Activated T-cell treated with anti-CD3 and anti-CD28 coated beads for 48 hours (primary cell): ENCODE measurements around the gene UGT1A6.
"Not testable (repeated sequence)": the region's sequence is repeated elsewhere in the genome, so short reads cannot be mapped to it uniquely, and the experiment has no call there.

Source experiments
- DNase-seq: peaks from one replicate; pipeline ENCODE4 v3.0.0-alpha.2; 2020; ENCODE audit warnings: low read depth

UGT1A6 gene

DNA sequence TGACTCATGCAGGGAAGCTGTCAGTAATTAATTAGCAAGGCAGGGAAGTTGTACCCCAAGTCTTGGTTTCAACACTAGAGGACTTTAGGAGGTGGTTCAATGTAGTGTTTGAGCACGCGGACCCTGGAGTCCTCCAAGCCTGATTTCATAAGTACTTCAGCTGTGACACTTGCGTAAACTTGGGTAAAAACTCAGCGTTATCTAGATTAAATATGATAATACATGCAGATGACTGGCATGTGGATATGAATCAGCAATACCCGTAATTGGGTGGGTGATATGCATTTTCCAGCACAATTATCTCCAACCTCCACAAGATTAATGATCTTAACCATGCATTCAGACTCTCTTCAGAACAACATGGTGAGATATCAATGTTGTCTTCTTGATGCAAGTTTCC, 5.8 kb upstream of the UGT1A6 start:
- DNase-seq, result no peak

DNA sequence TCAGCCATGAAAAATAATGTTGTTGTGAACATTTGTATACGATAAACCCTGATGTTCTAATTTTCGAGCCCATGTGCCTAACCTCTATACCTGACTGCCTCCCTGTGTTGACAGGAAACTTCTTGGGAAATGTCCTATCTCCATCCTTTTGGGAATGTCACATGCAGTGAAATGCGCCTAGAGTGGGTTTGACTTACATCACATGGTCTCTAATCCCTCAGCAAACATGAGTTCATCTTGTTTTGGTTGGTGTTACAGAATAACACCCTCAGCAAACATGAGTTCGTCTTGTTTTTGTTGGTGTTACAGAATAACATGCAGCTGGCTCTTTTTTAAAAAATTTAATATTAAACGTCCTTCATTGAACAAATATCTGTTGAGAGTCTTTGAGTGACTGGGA, 4.3 kb upstream of the UGT1A6 start:
- no peak for DNase-seq

DNA sequence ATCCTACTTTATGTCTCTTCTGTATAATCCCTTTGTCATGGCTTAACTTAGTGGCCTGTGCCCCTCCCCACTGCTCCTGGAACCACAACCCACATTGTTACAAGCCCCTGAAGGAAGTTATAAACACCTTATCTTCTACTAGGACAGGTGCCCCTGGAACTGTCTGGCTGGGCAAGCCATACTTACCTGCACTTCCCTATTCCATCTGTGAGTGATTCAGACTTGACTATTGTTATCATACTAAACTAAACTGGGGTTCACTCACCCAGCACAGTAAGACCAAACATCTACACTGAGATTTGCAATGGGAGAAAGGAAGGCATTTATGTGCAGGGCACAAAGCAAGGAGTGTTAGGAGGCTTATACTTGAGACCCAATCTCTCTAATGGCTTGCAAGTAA, 3.7 kb upstream of the UGT1A6 start:
- no peak for DNase-seq

DNA sequence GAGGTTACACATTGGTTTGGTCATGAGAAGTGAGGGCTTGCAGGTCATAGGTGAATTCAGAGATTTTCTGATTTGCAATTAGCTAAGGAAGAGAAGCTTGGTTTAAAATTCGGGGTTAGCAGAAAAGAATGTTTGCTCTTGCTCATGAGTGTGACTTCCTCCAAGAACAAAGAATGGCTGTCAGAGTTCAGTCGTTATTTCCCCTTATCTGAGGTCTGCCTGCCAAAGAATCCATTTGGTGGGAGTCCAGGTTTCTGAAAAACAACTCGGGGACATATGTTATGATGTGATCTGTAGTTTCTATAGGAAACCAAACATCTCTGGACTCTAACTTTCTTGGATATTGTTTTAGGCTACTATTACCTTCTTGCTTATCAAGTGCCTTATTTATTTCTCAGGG, 3.2 kb upstream of the UGT1A6 start:
- DNase-seq, result no peak

DNA sequence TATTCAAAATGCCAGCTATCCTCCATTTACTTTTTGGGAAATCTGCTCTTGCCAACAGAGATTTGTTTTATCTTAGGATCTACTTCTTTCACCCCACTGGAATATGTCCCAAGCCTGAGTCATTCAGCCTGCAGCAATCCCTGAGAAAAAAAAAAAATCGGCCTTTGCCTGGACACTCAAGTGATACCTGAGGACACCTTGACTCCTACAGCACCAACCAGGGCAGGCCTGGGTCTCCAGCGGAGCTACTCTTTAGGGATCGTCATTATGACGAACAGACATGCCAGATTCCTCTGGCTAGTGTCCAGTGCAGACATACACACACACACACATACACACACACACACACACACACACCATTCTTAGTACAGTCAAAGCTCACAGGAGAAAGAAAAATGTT, 2.2 kb upstream of the UGT1A6 start:
- DNase-seq, result no peak

DNA sequence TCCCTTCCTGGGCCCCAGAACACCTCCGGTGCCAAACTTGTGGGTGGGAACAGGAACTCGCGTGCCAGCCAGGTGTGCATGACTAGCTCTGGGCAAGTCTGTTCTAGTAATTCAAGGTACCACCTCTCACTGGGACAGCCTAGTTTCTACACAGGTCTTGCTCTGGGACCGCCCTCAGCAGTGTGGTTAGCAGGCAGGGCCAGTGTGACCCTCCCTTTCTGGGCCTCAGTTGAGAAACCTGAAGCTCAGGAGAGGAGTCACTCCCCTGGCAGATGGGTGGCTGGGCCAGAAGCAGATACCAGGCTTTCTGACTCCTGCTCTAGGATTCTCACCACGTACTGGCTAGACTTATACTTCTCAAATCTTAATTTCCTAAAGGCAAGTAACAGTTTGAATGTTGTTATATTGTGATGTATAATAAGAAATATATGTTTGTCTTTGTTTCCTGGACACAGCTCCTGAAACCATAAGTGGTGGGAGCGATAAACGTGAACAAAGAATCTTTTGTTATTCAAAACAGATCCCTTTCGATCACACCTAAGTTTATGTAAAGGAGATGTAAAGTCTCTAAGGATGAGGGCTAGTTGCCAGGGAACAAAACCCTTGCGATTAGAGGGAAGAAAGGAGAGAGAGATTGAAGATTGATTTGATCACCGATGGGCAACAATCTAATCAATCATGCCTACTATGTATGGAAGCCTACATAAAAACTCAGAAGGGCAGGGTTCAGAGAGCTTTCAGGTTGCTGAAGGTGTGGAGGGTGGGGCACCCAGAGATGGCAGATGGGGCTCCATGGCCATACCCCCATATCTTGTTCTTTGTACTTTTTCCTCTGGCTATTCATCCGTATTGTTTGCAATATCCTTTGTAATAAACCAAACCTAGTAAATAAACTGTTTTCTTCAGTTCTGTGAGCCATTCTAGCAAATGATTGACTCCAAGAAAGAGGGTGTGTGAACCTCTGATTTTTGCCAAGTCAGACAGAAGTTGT, 952 bp upstream of the UGT1A6 start:
- no peak for DNase-seq

DNA sequence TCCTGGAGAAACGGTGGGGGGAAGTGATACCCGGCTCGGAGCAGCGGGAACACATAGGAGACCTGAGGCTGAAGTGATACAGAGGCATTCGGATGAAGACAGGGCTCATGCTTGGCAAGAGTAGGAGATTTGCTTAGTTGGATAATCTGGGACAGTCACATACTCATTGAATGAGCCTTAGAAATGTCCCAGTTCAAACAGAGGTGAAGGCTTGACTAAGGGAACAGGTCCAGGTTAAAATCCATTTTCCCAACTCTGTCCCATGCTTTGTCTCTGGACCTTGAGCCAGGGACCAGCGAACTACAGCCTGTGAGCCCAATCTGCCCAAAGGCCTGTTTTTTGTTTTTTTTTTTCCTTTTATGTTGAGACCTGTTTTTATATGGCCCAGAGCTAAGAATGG, 1.3 kb downstream of the UGT1A6 start:
- DNase-seq, result no peak

DNA sequence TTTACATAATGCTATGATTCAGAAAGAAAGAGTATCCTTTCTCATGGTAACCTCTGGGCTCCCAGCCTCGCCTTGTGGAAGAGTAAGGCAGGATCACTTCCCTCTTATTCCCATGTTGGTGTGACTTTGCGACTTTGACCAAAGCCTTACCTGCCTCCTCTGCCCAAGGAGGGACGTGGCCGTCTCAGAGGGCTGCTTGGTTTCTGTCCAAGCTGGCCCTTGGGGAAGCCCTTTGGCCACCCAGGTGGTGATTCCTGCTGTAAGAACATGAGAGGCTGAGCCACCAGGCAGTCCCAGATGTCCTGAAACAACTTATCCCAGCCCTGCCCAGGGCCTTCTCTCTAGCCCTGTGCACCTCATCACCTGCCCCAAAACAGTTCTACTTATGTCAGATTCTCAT, 6.0 kb downstream of the UGT1A6 start:
- DNase-seq, result no peak

DNA sequence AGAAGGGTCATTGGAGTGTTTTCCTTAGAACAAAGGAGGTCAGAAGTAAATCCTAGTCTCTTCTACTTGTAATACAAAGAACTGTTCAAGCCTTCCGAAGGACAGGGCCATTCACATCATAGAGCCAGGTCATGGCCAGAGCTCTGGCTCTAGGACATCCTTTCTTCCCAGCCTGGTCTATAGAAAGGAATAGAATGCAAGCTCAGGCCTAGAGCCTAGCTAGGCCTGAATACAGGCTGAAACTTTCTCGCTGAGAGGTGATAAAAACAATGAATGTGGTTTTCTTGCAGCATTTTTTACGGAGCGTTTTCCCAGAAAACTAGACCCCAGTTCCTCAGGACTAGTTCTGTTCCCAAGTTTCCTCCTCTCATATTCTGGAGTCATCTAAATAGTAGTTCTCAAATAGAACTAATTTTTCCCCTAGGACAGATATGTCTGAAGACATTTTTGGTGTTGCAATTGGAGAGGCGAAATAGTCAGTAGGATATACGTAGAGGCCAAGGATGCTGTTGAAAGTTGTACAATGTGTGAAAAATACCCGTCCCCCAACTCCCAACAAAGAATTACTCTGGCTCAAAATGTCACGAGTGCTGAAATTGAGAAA, 6.8 kb downstream of the UGT1A6 start:
- DNase-seq, result no peak

DNA sequence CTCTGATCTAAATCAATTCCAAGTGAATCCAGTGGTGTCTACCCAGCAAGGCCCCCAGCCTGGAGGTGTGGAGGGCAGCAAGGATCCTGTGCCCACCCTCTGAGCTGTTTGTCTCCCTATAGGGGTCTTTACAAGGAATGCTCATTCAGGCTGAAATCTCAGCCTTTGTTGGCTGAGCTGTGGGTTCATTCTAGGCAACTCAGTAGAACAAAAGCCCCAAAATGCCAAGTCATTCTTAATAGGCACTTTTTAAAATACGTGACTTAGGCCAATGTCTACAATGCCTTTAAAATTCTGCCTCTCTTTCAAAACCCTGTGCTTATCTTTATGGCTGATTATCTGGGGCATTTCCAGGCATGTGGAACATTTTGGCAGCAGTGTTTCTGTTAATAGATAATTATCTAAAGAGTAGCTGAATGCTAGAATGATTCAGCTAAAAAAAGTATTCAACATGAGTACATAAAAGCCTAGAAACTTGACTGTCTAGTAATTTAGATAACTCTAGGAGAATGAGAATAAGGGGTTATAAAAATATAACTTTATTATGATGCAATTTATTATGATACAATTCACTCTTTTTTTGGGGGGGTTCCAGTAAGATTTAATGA, 7.4 kb downstream of the UGT1A6 start:
- no peak for DNase-seq

DNA sequence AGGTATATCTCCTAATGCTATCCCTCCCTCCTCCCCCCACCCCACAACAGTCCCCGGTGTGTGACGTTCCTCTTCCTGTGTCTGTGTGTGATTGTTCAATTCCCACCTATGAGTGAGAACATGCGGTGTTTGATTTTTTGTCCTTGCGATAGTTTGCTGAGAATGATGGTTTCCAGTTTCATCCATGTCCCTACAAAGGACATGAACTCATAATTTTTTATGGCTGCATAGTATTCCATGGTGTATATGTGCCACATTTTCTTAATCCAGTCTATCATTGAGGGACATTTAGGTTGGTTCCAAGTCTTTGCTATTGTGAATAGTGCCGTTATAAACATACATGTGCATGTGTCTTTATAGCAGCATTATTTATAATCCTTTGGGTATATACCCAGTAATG, 8.2 kb downstream of the UGT1A6 start:
- not testable (repeated sequence) for DNase-seq

DNA sequence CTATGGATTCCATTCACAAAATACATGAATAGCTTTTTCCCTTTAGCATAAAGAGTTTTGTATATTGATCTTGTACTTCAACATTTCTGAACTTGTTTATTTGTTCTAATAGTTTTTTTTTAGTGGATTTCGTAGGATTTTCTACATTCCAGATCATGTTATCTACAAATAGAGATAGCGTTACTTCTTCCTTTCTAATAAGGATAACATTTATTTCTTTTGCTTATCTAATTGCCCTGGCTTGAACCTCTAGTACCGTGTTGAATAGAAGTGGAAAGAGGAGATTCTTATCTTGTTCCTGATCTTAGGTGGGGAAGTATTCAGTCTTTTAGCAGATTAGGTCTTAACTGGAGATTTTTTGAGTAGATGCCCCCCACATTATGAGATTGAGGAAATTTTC, 9.5 kb downstream of the UGT1A6 start:
- DNase-seq, result no peak

DNA sequence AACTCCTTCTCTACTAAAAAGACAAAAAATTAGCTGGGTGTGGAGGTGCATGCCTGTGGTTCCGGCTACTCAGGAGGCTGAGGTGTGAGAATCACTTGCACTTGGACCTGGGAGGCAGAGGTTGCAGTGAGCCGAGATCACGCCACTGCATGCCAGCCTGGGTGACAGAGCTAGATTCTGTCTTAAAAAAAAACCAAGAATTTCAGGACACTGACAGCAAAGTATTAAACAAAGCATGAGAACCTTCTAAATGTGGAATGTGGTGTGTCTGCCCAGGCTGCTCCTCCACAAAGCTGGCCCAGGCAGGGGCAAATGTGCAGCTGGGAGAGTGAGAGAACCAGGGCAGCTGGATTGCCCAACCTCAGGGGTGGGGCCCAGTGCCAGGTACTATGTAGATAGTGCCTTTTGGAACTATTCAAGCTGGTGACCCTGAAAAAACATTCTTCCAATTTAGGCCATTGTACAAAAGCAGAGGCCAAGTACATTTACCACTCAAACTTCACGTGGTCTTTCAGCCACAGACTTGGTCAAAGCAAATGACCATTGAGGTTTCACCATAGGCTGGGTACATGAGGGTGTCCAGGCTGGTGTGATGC, 13.3 kb downstream of the UGT1A6 start:
- DNase-seq, result no peak

DNA sequence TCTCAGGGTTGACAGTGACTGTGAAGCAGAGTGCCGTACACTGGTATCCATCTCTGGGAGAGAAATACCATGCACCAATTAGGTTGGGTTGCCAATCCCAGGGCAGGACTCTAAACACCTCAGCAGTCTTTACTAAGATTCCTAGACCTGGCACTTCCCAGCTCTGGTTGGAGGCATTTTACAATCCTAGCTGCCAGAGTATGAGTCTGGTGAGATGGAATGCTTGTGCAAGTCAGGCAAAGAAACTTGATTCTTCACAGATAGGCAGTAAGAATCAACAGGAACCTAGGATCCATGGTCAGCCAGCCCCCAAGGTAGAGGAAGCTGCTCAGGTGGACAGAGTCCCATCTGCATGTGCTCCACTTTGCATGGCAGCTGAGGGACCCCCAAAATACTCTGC, 14.0 kb downstream of the UGT1A6 start:
- no peak for DNase-seq

DNA sequence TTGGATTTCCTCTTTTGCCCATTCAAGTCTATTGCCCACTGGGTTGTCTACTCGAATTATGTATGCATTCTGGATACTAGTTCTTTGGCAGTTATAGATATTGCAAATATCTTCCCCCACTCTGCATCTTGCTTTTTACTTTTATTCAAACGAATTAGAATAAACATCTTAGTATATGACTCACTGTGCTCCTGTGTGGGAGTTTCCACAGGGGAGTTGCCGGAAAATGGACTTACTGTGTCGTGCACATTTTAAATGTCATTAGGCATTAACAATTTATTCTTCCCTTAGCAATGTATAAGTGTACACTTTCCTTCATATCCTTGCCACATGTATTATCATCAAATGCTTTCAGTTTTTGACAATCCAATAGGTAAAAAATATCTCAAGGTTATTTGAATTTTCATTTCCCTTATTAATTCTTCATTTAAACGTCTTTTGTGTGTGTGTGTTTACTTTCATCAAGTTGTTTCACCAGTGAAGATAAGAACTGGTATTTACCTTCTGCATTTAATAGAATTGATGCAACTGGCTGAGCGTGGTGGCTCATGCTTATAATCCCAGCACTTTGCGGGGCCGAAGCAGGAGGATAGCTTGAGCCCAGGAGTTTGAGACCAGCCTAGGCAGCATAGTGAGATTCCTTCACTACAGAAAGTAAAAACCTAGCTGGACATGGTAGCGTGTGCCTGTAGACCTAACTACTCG, 15.4 kb downstream of the UGT1A6 start:
- DNase-seq, result no peak

DNA sequence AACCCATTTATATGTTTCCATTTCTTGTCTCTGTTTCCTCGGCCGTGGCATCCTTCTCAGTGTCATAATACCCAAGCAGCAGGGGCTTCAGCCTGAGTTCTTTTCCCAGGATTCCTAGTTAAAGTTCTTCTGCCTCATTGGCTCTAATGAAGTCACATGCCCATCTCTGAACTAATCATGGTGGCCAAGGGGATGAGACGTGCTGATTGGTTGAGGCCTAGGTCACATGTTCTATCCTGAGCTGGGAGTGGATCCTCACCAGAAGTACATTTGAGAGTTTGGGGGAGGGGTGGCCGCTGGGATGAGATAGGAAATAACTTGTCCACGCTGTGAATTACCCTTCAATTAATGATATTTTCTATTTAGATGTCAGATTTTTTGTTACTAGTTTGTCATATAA, 16.3 kb downstream of the UGT1A6 start:
- DNase-seq, result no peak

DNA sequence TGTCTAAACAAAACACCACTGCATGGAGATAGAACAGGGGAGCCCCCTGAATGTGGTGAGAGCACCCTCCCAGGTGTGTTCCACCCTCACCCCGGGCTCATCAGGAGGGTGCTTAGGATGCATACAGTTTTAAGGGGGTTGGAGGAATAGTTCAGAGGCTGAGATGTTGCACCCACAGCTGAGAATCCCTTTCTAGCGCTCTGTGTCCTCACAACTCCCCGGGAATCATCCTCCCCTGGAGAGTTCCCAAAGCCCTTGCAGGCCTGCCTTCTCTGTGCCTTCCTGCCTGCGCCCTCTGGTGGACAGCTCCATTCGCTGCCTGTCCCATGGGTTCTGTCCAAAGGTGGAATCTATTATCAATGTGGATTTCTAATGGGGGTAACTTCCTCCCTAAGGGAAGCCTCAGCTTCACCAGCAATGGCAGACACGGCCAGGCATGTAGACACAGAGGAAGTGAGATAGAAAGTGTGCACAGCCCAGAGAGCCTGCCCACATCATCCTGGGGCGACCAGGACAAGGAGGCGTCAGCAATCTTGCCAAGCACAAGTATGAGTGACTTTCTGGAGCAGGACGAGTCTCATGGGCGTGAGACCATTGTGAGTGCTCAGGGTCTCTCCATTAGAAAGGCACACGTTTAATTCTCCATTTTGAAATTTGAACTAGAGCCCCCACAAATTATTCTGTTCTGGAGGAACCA, 18.8 kb downstream of the UGT1A6 start:
- DNase-seq, result peak; percentile 58

DNA sequence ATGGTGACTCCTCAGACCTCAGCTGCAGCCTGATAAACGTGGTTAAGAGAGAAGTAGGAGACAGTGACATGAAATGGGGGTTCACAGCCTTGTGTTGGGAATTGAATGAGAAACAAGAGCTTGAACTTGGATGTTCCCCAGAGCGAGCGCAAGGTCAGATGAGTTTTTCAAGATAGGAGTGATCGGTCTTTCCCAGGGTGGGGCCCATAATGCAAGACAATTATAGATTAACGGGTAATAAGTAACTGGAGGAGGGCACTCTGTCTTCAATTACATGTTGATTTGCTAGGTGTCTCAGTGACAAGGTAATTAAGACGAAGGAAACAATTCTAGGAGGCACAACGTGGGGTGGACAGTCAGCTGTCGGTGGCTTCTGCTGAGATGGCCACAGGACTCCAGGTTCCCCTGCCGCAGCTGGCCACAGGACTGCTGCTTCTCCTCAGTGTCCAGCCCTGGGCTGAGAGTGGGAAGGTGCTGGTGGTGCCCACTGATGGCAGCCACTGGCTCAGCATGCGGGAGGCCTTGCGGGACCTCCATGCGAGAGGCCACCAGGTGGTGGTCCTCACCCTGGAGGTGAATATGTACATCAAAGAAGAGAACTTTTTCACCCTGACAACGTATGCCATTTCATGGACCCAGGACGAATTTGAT, 20.0 kb downstream of the UGT1A6 start, which contains the start of gene UGT1A5:
Gene UGT1A5, plus strand, starts transcription at position 297 of the 651 bp plus-strand sequence. Its CDS starts 85 bp downstream, at position 382.
- no peak for DNase-seq

DNA sequence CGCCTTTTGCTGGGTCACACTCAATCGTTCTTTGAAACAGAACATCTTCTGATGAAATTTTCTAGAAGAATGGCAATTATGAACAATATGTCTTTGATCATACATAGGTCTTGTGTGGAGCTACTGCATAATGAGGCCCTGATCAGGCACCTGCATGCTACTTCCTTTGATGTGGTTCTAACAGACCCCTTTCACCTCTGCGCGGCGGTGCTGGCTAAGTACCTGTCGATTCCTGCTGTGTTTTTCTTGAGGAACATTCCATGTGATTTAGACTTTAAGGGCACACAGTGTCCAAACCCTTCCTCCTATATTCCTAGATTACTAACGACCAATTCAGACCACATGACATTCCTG, 20.5 kb downstream of the UGT1A6 start:
- no peak for DNase-seq

DNA sequence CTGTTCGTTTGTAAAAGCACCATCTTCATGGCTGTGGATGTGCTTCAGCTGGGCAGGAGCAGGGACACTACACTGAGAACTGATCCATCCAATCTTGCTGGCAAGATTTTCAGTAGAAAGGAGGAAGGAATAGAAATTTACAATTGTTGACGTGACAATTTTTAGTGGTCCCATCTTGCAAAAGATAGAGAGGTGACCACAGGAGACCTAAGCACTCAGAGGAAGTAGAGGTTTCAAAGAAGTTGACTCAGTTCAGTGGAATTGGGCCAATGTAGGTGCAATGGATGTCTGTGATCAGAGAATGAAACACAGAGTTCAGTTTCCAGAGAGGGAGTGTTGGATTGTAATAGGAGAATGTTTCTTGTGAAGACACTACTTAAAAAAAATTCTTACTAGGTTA, 21.4 kb downstream of the UGT1A6 start:
- no peak for DNase-seq

DNA sequence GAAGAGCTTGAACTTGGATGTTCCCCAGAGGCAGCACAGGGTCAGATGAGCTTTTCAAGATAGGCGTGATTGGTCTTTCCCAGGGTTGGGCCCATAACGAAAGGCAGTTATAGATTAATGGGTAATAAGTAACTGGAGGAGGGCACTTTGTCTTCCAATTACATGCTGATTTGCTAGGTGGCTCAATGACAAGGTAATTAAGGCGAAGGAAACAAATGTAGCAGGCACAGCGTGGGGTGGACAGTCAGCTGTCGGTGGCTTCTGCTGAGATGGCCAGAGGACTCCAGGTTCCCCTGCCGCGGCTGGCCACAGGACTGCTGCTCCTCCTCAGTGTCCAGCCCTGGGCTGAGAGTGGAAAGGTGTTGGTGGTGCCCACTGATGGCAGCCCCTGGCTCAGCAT, 25.9 kb downstream of the UGT1A6 start, which contains the start of gene UGT1A4:
Gene UGT1A4, plus strand, starts transcription at position 185 of the 400 bp plus-strand sequence. Its CDS starts 85 bp downstream, at position 270.
- no peak for DNase-seq
